PC-9 (cell line): ENCODE data around the gene MDN1. TPM values are rescaled to one million over a fixed set of nuclear protein-coding genes. Genes with fewer than 3 reads are reported as not detected.

Source experiments
- BruUV-seq: library from RNA; stranded (reverse); fragments of 400-500 nt; replicated peaks from 2 replicates; lab custom pipeline; 2021; lab: Mats Ljungman, UMichigan
- CTCF ChIA-PET: fragments of 300-600 bp; sonication (Branson Sonifier 250); formaldehyde crosslinking; loops from one replicate; lab custom pipeline; 2022; ENCODE audit warnings: antibody characterized with exemption; lab: Charles Lee
- POLR2A ChIA-PET: fragments of 300-600 bp; sonication (Branson Sonifier 250); formaldehyde crosslinking; loops from one replicate; lab custom pipeline; 2022; ENCODE audit warnings: antibody characterized with exemption; ENCODE audit not compliant: unreplicated experiment; lab: Charles Lee
- DNase-seq, 2 experiments: peaks; one replicate each; pipeline versions ENCODE4 v3.0.0 to v3.0.0-alpha.2; 2015 to 2022; ENCODE audit warnings: mixed read lengths in 1 of 2
- H2AFZ ChIP-seq: fragments of 200-600 bp; sonication (generic); 2 replicates; pipeline ENCODE4 v1.8.1; 2017; ENCODE audit warnings: antibody characterized with exemption
- H3F3A ChIP-seq: fragments of 200-600 bp; sonication (generic); 2 replicates; pipeline ENCODE4 v1.8.1; 2017; ENCODE audit warnings: antibody characterized with exemption, mild to moderate bottlenecking, low read depth; ENCODE audit not compliant: insufficient read depth
- H3K27ac ChIP-seq: fragments of 200-600 bp; sonication (generic); 2 replicates; pipeline ENCODE4 v1.6.1; 2016; ENCODE audit warnings: mixed run types
- H3K27me3 ChIP-seq: fragments of 200-600 bp; sonication (generic); 2 replicates; pipeline ENCODE4 v1.6.1; 2016; ENCODE audit warnings: low read depth, mixed run types; ENCODE audit not compliant: insufficient read depth
- H3K36me3 ChIP-seq: fragments of 200-600 bp; sonication (generic); 2 replicates; pipeline ENCODE4 v1.6.1; 2016; ENCODE audit warnings: low read depth, mixed run types
- H3K4me1 ChIP-seq: fragments of 200-600 bp; sonication (generic); replicated peaks from 2 replicates; pipeline ENCODE4 v1.6.1; 2016; ENCODE audit warnings: mixed run types; ENCODE audit not compliant: insufficient read depth
- H3K4me2 ChIP-seq: fragments of 200-600 bp; sonication (generic); 2 replicates; pipeline ENCODE4 v1.6.1; 2017; ENCODE audit warnings: mixed run types
- H3K4me3 ChIP-seq: fragments of 200-600 bp; sonication (generic); 2 replicates; pipeline ENCODE4 v1.6.1; 2016; ENCODE audit warnings: mixed run types
- H3K79me2 ChIP-seq: fragments of 200-600 bp; sonication (generic); 2 replicates; pipeline ENCODE4 v1.6.1; 2017; ENCODE audit warnings: low read depth, mixed run types
- H3K9me2 ChIP-seq: fragments of 200-600 bp; sonication (generic); 2 replicates; pipeline ENCODE4 v1.8.1; 2017; ENCODE audit warnings: mild to moderate bottlenecking; ENCODE audit not compliant: insufficient read depth
- H3K9me3 ChIP-seq: fragments of 200-600 bp; sonication (generic); 2 replicates; pipeline ENCODE4 v1.8.1; 2016; ENCODE audit warnings: low read depth; ENCODE audit not compliant: insufficient read depth
- H4K20me1 ChIP-seq: fragments of 200-600 bp; sonication (generic); 2 replicates; pipeline ENCODE4 v1.8.1; 2017; ENCODE audit not compliant: insufficient read depth
- EZH2 ChIP-seq: fragments of 200-600 bp; sonication (generic); IDR thresholded peaks from 2 replicates; pipeline ENCODE4 v1.8.0; 2017; ENCODE audit warnings: antibody characterized with exemption, low read depth
- intact Hi-C: fragments of 100-400 bp; cut with micrococcal nuclease; formaldehyde crosslinking; loops from one replicate; pipeline ENCODE4 v1.10.0; 2022; ENCODE audit not compliant: unreplicated experiment
- total RNA-seq: library from RNA; stranded (reverse); gene quantifications from 2 replicates; pipeline ENCODE4 v1.2.3, GENCODE V29; 2021
- TF ChIP-seq, protein P1 (sequence below): fragments of 200-600 bp; sonication (generic); conservative IDR thresholded peaks from 2 replicates; pipeline ENCODE4 v1.6.1; 2017; ENCODE audit warnings: mixed run types, antibody characterized with exemption, mild to moderate bottlenecking, moderate library complexity

MDN1 gene
- total RNA-seq, 1 experiment from 2014 or later = 38.6 TPM

DNA sequence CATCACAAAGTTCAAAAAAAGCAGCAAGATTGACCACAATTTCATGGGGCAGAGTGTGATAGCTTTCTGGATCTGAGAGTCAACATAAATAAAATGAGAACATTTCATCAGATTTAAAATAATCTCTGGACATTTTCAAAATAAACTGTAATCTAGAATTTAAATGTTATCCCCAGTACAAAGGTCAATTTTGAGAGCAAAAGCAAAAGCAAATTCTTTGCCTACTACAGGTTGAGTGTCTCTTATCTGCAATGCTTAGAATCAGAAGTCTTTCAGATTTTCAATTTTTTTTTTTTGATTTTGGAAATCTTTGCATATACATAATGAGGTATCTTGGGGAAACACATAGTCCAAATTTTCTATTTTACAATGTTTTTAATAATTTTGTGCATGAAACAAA is 113.5 kb downstream of the MDN1 start:
- Histone ChIP-seq H3K27ac (no peak overlapping the region), H3K36me3 (peaks cover 5% of the 10 kb centered on the region; the same call in 1 of the 2 replicates), H3K9me3 (no peaks in the 10 kb centered on the region), H3K4me2 (no peak overlapping the region), H3K79me2 (no peaks in the 10 kb centered on the region), H2AFZ (no peak overlapping the region), H3K9me2 (no peaks in the 10 kb centered on the region), H3K4me1 (no peaks in the 10 kb centered on the region), H4K20me1 (no peaks in the 10 kb centered on the region), H3K27me3 (no peaks in the 10 kb centered on the region), H3F3A (no peaks in the 10 kb centered on the region), H3K4me3 (no peak overlapping the region)
- DNase-seq = no peak
- no TSS peak for BruUV-seq
- CTCF ChIA-PET = no interaction called here
- POLR2A ChIA-PET = no interaction called here
- TF ChIP-seq EZH2 = no peak
- TF ChIP-seq, protein P1, sequence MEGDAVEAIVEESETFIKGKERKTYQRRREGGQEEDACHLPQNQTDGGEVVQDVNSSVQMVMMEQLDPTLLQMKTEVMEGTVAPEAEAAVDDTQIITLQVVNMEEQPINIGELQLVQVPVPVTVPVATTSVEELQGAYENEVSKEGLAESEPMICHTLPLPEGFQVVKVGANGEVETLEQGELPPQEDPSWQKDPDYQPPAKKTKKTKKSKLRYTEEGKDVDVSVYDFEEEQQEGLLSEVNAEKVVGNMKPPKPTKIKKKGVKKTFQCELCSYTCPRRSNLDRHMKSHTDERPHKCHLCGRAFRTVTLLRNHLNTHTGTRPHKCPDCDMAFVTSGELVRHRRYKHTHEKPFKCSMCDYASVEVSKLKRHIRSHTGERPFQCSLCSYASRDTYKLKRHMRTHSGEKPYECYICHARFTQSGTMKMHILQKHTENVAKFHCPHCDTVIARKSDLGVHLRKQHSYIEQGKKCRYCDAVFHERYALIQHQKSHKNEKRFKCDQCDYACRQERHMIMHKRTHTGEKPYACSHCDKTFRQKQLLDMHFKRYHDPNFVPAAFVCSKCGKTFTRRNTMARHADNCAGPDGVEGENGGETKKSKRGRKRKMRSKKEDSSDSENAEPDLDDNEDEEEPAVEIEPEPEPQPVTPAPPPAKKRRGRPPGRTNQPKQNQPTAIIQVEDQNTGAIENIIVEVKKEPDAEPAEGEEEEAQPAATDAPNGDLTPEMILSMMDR = no peak
- intact Hi-C loops = no loop called here

DNA sequence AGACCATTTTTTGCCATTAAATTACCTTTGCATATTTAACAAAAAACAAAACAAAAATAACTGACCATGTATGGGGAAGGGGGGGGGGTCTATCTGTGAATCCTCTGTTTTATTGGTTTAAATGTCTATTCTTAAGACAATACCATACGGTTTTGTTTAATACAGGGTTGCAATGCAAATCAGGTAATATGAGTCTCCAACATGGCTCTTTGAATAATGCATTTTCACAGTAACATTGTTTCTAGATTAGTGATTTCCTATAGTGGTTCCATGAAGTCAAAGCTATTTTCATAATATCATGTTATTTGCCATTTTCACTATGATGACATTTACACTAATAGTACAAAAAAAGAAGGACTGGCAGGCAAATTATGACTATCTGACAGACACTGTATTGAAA is 116.3 kb downstream of the MDN1 start:
- Histone ChIP-seq H3K9me2 (no peaks in the 10 kb centered on the region), H2AFZ (no peak overlapping the region), H4K20me1 (no peaks in the 10 kb centered on the region), H3K27me3 (no peaks in the 10 kb centered on the region), H3F3A (no peaks in the 10 kb centered on the region), H3K4me1 (no peaks in the 10 kb centered on the region), H3K9me3 (no peaks in the 10 kb centered on the region), H3K79me2 (no peaks in the 10 kb centered on the region), H3K4me3 (no peak overlapping the region), H3K27ac (no peak overlapping the region), H3K36me3 (peaks cover 5% of the 10 kb centered on the region; the same call in 1 of the 2 replicates), H3K4me2 (no peak overlapping the region)
- BruUV-seq = no TSS peak
- intact Hi-C loops = no loop called here
- ChIA-PET CTCF (interaction anchor here (0.6 kb wide), 1 partner anchor 34 kb away, joined by 7 read pairs; no protein-coding TSS in a partner anchor), POLR2A (no interaction called here)
- no peak for DNase-seq
- TF ChIP-seq EZH2 = no peak
- TF ChIP-seq, protein P1 = no peak

DNA sequence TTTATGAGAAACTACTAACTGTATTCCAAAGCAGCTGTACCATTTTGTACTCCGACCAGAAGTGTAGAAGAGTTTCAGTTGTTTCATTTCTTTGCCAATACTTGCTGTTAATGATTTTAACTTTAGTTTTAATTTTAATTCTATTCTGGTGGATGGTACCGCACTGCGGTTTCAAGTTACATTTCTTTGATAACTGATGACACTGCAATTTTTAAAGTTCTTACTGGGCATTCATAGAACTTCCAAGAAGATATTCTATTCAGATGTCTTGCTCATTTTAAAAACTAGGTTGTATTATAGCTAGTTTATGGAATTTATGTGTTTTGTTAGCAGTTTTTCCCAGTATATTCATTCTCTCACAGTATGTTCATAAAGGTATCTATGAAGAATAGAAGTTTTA is 117.2 kb downstream of the MDN1 start:
- Histone ChIP-seq H2AFZ (no peak overlapping the region), H3K9me3 (no peaks in the 10 kb centered on the region), H3K36me3 (peaks cover 5% of the 10 kb centered on the region; the same call in 1 of the 2 replicates), H3K4me3 (no peak overlapping the region), H3K4me2 (no peak overlapping the region), H4K20me1 (no peaks in the 10 kb centered on the region), H3K27ac (no peak overlapping the region), H3K27me3 (no peaks in the 10 kb centered on the region), H3K79me2 (no peaks in the 10 kb centered on the region), H3K4me1 (no peaks in the 10 kb centered on the region), H3K9me2 (no peaks in the 10 kb centered on the region), H3F3A (no peaks in the 10 kb centered on the region)
- ChIA-PET POLR2A (no interaction called here), CTCF (no interaction called here)
- TF ChIP-seq, protein P1 = no peak
- TF ChIP-seq EZH2 = no peak
- DNase-seq = no peak
- intact Hi-C loops = no loop called here
- BruUV-seq = no TSS peak
